NCI-H345 treated with DMSO at 0.1 percent for 48 hours (cell line): Measurements from ENCODE around the gene FAM76A.
"Not testable (repeated sequence)": the region's sequence is repeated elsewhere in the genome, so short reads cannot be mapped to it uniquely, and the experiment has no call there.

Experiments
- DNase-seq: peaks from one replicate; lab custom pipeline; 2025; ENCODE audit not compliant: unreplicated experiment; lab: John Stamatoyannopoulos, UW

The FAM76A gene

GRCh38 chr1:27725374-27726172, at the start of gene FAM76A:
FAM76A (plus strand) TSS chr1:27725961; CDS start chr1:27726081, 120 bp downstream.
- DNase-seq = peak; percentile 99

- DNase-seq = no peak
Measured at GRCh38 chr1:27676410-27676809, 49.4 kb upstream of the FAM76A start.

GRCh38 chr1:27678747-27679146, 47.0 kb upstream of the FAM76A start:
- DNase-seq = no peak

DNA sequence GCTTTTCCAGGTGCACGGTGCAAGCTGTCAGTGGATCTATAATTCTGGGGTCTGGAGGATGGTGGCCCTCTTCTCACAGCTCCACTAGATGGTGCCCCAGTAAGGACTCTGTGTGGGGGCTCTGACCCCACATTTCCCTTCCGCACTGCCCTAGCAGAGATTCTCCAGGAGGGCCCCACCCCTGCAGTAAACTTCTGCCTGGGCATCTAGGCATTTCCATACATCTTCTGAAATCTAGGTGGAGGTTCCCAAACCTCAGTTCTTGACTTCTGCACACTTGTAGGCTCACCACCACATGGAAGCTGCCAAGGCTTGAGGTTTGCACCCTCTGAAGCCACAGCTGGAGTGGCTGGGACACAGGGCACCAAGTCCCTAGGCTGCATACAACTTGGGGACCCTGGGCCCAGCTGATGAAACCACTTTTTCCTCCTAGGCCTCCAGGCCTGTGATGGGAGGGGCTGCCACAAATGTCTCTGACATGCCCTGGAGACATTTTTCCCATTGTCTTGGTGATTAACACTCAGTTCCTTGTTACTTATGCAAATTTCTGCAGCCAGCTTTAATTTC, 45.5 kb upstream of the FAM76A start:
- not testable (repeated sequence) for DNase-seq

GRCh38 chr1:27681580-27681979, 44.2 kb upstream of the FAM76A start:
- not testable (repeated sequence) for DNase-seq

DNA sequence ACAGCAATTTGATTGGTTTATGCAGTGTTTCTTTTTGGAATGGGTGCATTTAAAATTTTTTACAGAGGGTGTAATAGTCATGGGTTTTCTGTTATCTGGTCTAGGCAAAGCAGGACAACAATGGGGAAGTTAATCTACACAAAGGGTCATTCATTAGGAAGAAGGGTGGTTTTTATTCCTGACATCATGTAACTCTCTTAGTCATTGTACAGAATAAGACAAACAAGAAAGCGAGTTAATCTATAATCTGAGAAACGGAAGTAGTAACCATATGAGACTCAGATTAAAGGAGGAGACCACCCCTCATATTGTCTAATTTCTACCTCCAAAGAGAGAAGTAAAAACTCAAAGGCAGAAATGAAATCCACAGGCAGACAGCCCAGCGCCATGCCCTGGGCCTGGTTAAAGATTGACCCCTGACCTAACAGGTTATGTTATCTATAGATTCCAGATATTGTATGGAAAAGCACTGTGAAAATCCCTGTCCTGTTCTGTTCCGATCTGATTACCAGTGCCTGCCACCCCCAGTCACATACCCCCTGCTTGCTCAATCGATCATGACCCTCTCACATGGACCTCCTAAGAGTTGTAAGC, 43.3 kb upstream of the FAM76A start:
- DNase-seq = no peak

DNA sequence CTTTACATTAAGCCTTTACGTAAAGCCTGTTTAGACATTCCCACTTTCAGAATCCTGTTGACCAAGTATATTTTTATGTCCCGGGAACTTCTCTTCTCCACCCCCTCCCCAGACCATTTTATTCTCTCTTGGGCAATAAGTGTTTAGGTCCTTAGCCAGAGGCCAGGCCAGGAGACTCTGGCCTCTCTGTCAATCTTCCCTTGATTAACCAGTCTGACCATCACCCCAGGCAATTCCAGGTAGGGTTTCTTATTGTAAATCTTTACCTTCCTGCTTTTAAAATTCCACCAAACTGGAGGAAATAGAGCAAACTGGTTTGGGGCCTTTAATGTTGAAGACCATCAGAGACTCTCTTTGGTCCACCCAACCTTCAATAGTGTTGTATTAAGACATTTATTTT, 41.6 kb upstream of the FAM76A start:
- no peak for DNase-seq

- peak; percentile 5 for DNase-seq
Measured at GRCh38 chr1:27686223-27686990, 39.4 kb upstream of the FAM76A start.

- DNase-seq = no peak
Measured at GRCh38 chr1:27687906-27688305, 37.9 kb upstream of the FAM76A start.

- no peak for DNase-seq
Measured at GRCh38 chr1:27689423-27690173, 36.2 kb upstream of the FAM76A start.

- no peak for DNase-seq
Measured at GRCh38 chr1:27690183-27690582, 35.6 kb upstream of the FAM76A start.

- not testable (repeated sequence) for DNase-seq
Measured at GRCh38 chr1:27696835-27697234, 28.9 kb upstream of the FAM76A start.

- no peak for DNase-seq
Measured at GRCh38 chr1:27704958-27705357, 20.8 kb upstream of the FAM76A start.

GRCh38 chr1:27705545-27705944, 20.2 kb upstream of the FAM76A start:
- DNase-seq = no peak

- DNase-seq = no peak
Measured at GRCh38 chr1:27710574-27710973, 15.2 kb upstream of the FAM76A start.

DNA sequence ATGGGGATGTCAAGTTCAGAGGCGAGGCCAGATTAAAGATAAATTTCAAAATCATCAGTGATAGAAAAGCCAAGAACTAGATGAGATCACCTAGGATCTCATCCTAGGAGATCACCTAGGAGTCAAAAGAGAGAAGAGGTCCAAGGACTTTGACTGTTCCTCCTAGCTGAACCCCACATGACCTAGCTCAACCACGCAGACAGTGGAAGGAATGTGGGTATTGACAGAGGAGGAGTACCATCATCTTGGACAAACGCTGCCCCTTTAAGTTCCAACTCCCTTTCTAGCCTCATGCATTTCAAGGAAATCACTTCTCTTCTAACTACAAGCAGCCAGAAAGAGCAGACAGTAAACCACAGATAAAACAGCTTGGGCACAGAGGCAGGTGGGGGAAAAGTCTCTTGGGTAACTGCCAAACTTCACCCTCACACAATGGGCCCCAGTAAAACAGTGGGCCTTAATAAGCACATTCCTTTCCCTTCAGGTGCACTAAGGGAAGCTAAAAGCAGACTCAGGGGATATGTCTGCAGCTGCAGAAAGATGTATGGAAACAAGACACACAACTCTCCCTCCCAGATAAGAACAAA, 12.5 kb upstream of the FAM76A start:
- no peak for DNase-seq

- no peak for DNase-seq
Measured at GRCh38 chr1:27713869-27714513, 11.8 kb upstream of the FAM76A start.

DNA sequence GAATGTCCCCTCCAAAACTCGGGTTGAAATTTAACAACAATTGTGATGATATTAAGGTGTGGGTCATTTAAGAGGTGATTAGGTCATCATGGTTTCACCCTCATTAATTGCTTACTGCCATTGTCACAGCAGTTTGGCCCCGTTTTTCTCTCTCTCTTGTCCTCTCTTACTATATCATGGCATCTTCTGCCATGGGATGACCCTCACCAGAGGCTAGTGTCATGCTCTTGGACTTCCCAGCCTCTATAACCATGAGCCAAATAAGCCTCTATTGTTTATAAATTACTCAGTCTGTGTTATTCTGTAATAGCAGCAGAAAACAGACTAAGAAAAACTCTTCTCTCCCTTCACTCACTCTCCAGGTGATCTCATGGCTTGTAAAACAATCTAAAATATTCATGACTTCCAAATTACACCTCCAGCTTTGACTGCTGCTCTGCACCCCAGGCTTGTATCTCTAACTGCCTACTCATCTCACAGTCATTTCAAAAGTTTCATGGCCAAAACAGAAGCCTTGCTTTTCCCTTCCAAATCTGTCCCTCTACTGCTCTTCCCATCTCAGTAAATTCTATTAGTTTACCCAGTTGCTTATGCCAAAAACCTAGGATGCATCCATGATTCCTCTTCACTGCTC, 9.4 kb upstream of the FAM76A start:
- DNase-seq = no peak
